SK-N-SH (cell line): ENCODE results near the gene TSC22D2. TPM values are rescaled to one million over a fixed set of nuclear protein-coding genes. Genes with fewer than 3 reads are reported as not detected.

Source experiments
- CTCF ChIA-PET: fragments of 300-600, 350-600 bp; formaldehyde crosslinking; extraction: SDS; loops from one replicate; lab custom pipeline; 2021; lab: Yijun Ruan, JAX
- POLR2A ChIA-PET: fragments of 350-600 bp; sonication (Branson Sonifier 250); formaldehyde crosslinking; extraction: SDS; loops from one replicate; lab custom pipeline; 2020; ENCODE audit warnings: antibody characterized with exemption, inconsistent platforms; lab: Yijun Ruan, JAX
- DNase-seq: peaks from one replicate; pipeline ENCODE4 v3.0.0; 2012
- H2AFZ ChIP-seq: fragments of 200-600 bp; sonication (generic); 2 replicates; pipeline ENCODE4 v1.8.1; 2016; ENCODE audit warnings: antibody characterized with exemption, mild to moderate bottlenecking, low read depth
- H3F3A ChIP-seq: fragments of 200-600 bp; sonication (generic); replicated peaks from 2 replicates; pipeline ENCODE3; 2016; ENCODE audit warnings: antibody characterized with exemption, mild to moderate bottlenecking; ENCODE audit not compliant: insufficient read depth
- H3K27ac ChIP-seq, 2 experiments: fragments of 200-500 bp in 1 of 2; fragments of 200-600 bp in 1 of 2; sonication (Bioruptor generic) in 1 of 2; sonication (generic), shearing (Covaris generic) in 1 of 2; 2 replicates each; pipeline versions ENCODE4 v1.5.1 to v1.6.1; 2014 to 2016; ENCODE audit warnings: low read depth in 2 of 2, inconsistent platforms in 1 of 2, low read length in 1 of 2, mild to moderate bottlenecking in 1 of 2, mixed read lengths in 1 of 2
- H3K27me3 ChIP-seq: fragments of 200-600 bp; sonication (generic), shearing (Covaris generic); 2 replicates; pipeline ENCODE4 v1.6.1; 2016; ENCODE audit warnings: mixed run types; ENCODE audit not compliant: insufficient read depth
- H3K36me3 ChIP-seq, 2 experiments: fragments of 200-500 bp in 1 of 2; fragments of 200-600 bp in 1 of 2; sonication (Bioruptor generic) in 1 of 2; sonication (generic) in 1 of 2; replicated peaks in 1 of 2; 2 replicates each; pipeline versions ENCODE3 to v1.5.1; 2014 to 2016; ENCODE audit warnings: low read length in 1 of 2, mild to moderate bottlenecking in 1 of 2; ENCODE audit not compliant: insufficient read depth in 2 of 2, control insufficient read depth in 1 of 2
- H3K4me1 ChIP-seq, 2 experiments: fragments of 200-500 bp in 1 of 2; fragments of 200-600 bp in 1 of 2; sonication (Bioruptor generic) in 1 of 2; sonication (generic), shearing (Covaris generic) in 1 of 2; 2 replicates each; pipeline versions ENCODE4 v1.5.1 to v1.6.1; 2014 to 2016; ENCODE audit warnings: low read depth in 1 of 2, low read length in 1 of 2, mixed run types in 1 of 2; ENCODE audit not compliant: insufficient read depth in 2 of 2, control insufficient read depth in 1 of 2
- H3K4me2 ChIP-seq: fragments of 200-600 bp; sonication (generic), shearing (Covaris generic); 2 replicates; pipeline ENCODE4 v1.6.1; 2017; ENCODE audit warnings: mixed run types
- H3K4me3 ChIP-seq, 2 experiments: fragments of 200-500 bp in 1 of 2; fragments of 200-600 bp in 1 of 2; sonication (Bioruptor generic) in 1 of 2; sonication (generic), shearing (Covaris generic) in 1 of 2; 2 replicates each; pipeline versions ENCODE4 v1.5.1 to v1.8.1; 2014 to 2016; ENCODE audit warnings: low read depth in 2 of 2, inconsistent platforms in 1 of 2, low read length in 1 of 2, mild to moderate bottlenecking in 1 of 2, mixed read lengths in 1 of 2, moderate library complexity in 1 of 2
- H3K79me2 ChIP-seq: fragments of 200-600 bp; sonication (generic); 2 replicates; pipeline ENCODE4 v1.8.1; 2017; ENCODE audit warnings: mild to moderate bottlenecking; ENCODE audit not compliant: insufficient read depth
- H3K9ac ChIP-seq: fragments of 200-600 bp; sonication (generic); 2 replicates; pipeline ENCODE4 v1.6.1; 2017; ENCODE audit warnings: mixed run types
- H3K9me2 ChIP-seq: fragments of 200-600 bp; sonication (generic); 2 replicates; pipeline ENCODE4 v1.6.1; 2017; ENCODE audit warnings: mixed run types
- H3K9me3 ChIP-seq: fragments of 200-600 bp; sonication (generic); 2 replicates; pipeline ENCODE4 v1.6.1; 2017; ENCODE audit warnings: mixed run types, mild to moderate bottlenecking, moderate library complexity
- H4K20me1 ChIP-seq: fragments of 200-600 bp; sonication (generic); 2 replicates; pipeline ENCODE4 v1.6.1; 2017; ENCODE audit warnings: mild to moderate bottlenecking, mixed run types; ENCODE audit not compliant: insufficient read depth
- CHD2 ChIP-seq: fragments of 150-350 bp; IDR thresholded peaks from 2 replicates; pipeline ENCODE4 v1.6.1; 2018; ENCODE audit warnings: low read length; ENCODE audit not compliant: partially characterized antibody
- CTCF ChIP-seq: fragments of 200-600 bp; sonication (generic); IDR thresholded peaks from 2 replicates; pipeline ENCODE4 v1.6.1; 2017; ENCODE audit warnings: antibody characterized with exemption, mild to moderate bottlenecking, moderate library complexity
- EZH2phosphoT487 ChIP-seq: fragments of 200-600 bp; sonication (generic); IDR thresholded peaks from 2 replicates; pipeline ENCODE4 v1.6.1; 2017; ENCODE audit warnings: low read depth, mixed run types, mild to moderate bottlenecking, antibody characterized with exemption, moderate library complexity, borderline replicate concordance
- FOSL2 ChIP-seq: IDR thresholded peaks from 2 replicates; pipeline ENCODE4 v1.4.0; 2012; ENCODE audit warnings: low read depth, mild to moderate bottlenecking, moderate library complexity, borderline replicate concordance
- FOXJ3 ChIP-seq: sonication (generic); formaldehyde crosslinking; IDR thresholded peaks from 2 replicates; pipeline ENCODE4 v1.5.1; 2020; ENCODE audit warnings: mild to moderate bottlenecking, missing genetic modification reagents
- GABPA ChIP-seq: IDR thresholded peaks from 2 replicates; pipeline ENCODE4 v1.4.0; 2012; ENCODE audit warnings: low read depth, mild to moderate bottlenecking
- IRF3 ChIP-seq: fragments of 150-350 bp; IDR thresholded peaks from 2 replicates; pipeline ENCODE4 v1.6.1; 2016; ENCODE audit warnings: mild to moderate bottlenecking, low read depth, low read length
- MAX ChIP-seq: IDR thresholded peaks from 2 replicates; pipeline ENCODE4 v1.4.0; 2012; ENCODE audit warnings: low read depth
- NRF1 ChIP-seq: IDR thresholded peaks from 2 replicates; pipeline ENCODE4 v1.6.1; 2012; ENCODE audit warnings: low read depth, mild to moderate bottlenecking, low read length
- PBX3 ChIP-seq: IDR thresholded peaks from 2 replicates; pipeline ENCODE4; 2012
- RFX5 ChIP-seq: IDR thresholded peaks from 2 replicates; pipeline ENCODE4 v1.6.1; 2012; ENCODE audit warnings: mild to moderate bottlenecking, improper control_type of control experiment, low read length
- TAF1 ChIP-seq: IDR thresholded peaks from 2 replicates; pipeline ENCODE4 v1.6.1; 2012; ENCODE audit warnings: low read depth, mild to moderate bottlenecking, low read length, moderate library complexity, borderline replicate concordance
- ZBTB33 ChIP-seq: IDR thresholded peaks from 2 replicates; pipeline ENCODE4 v1.4.0; 2012; ENCODE audit warnings: low read depth, borderline replicate concordance
- WGBS: methylation state at CpG from one replicate; pipeline ENCODE4 v1.1.6; 2017; ENCODE audit warnings: low lambda C conversion rate; 5-methylcytosine and 5-hydroxymethylcytosine counted together
- polyA plus RNA-seq, 3 experiments: library from polyadenylated mRNA; depleted of rRNA; stranded (reverse); fragments of >200 nt; gene quantifications; 2 replicates each; pipeline ENCODE4 v1.2.3, GENCODE V29; 2012

TSC22D2 gene
- polyA plus RNA-seq, 1 of the 3 experiments (the other 2 are of a cell fraction) = 4.8 TPM

GRCh38 chr3:150379469-150379868 is 28.6 kb upstream of the TSC22D2 start:
- Histone ChIP-seq H3K9ac (no peak overlapping the region), H3K79me2 (no peaks in the 10 kb centered on the region), H4K20me1 (no peaks in the 10 kb centered on the region), H3K27me3 (no peaks in the 10 kb centered on the region), H2AFZ (no peak overlapping the region), H3K9me2 (no peaks in the 10 kb centered on the region), H3F3A (peaks cover 3% of the 10 kb centered on the region), H3K36me3 (no peaks in the 10 kb centered on the region), H3K27ac (no peak overlapping the region), H3K4me2 (no peak overlapping the region), H3K4me3 (no peak overlapping the region), H3K9me3 (no peaks in the 10 kb centered on the region), H3K4me1 (no peaks in the 10 kb centered on the region; a peak in 1 of 4 replicates)
- WGBS = no CpG with 5 or more reads among the region's 1 CpG
- DNase-seq = no peak
- POLR2A ChIA-PET = no interaction called here
- TF ChIP-seq RFX5 = no peak
- CTCF ChIA-PET = no interaction called here

GRCh38 chr3:150384296-150385212 is 23.5 kb upstream of the TSC22D2 start:
- no peak overlapping the region for H2AFZ ChIP-seq
- H3F3A ChIP-seq = peaks cover 11% of the 10 kb centered on the region
- H3K9me3 ChIP-seq = no peaks in the 10 kb centered on the region
- no peak overlapping the region for H3K4me3 ChIP-seq
- TF ChIP-seq IRF3 = no peak
- TF ChIP-seq MAX = no peak
- TF ChIP-seq EZH2phosphoT487 = no peak
- TF ChIP-seq ZBTB33 = no peak
- TF ChIP-seq FOSL2 = no peak
- TF ChIP-seq PBX3 = no peak
- TF ChIP-seq CHD2 = no peak
- TF ChIP-seq CTCF = no peak
- no peak for TF ChIP-seq NRF1
- TF ChIP-seq TAF1 = no peak
- TF ChIP-seq FOXJ3 = no peak
- no peak for TF ChIP-seq GABPA
- TF ChIP-seq, all 33 proteins: peak for 0
- Histone ChIP-seq H3K9me2 (no peaks in the 10 kb centered on the region), H3K4me1 (0 out of 4 replicates have a peak, but pooled peaks cover 0 to 10% of the 10 kb centered on the region in 2 experiments), H3K27ac (no peak overlapping the region), H3K79me2 (no peaks in the 10 kb centered on the region), H3K4me2 (no peak overlapping the region), H3K36me3 (no peaks in the 10 kb centered on the region), H3K9ac (no peak overlapping the region), H3K27me3 (no peaks in the 10 kb centered on the region), H4K20me1 (no peaks in the 10 kb centered on the region)
- 86% methylated on average over 17 of the region's 17 CpGs for WGBS
- CTCF ChIA-PET = interaction anchor here (0.6 kb wide), 1 partner anchor 21 kb away, joined by 5 read pairs; no protein-coding TSS in a partner anchor
- POLR2A ChIA-PET = no interaction called here
- no peak for DNase-seq
